Activated effector memory CD4-positive, alpha-beta T cell treated with anti-CD3 and anti-CD28 coated beads, Interleukin-2, amount 50 U/mL, for 16 hours (primary cell): ENCODE results near the gene CTNNBIP1.
A peak's percentile ranks its signal among the peaks of the same experiment; 100 is the strongest.

Source experiments
- DNase-seq: peaks from one replicate; pipeline ENCODE4 v3.0.0-alpha.2; 2020

CTNNBIP1 gene

DNA sequence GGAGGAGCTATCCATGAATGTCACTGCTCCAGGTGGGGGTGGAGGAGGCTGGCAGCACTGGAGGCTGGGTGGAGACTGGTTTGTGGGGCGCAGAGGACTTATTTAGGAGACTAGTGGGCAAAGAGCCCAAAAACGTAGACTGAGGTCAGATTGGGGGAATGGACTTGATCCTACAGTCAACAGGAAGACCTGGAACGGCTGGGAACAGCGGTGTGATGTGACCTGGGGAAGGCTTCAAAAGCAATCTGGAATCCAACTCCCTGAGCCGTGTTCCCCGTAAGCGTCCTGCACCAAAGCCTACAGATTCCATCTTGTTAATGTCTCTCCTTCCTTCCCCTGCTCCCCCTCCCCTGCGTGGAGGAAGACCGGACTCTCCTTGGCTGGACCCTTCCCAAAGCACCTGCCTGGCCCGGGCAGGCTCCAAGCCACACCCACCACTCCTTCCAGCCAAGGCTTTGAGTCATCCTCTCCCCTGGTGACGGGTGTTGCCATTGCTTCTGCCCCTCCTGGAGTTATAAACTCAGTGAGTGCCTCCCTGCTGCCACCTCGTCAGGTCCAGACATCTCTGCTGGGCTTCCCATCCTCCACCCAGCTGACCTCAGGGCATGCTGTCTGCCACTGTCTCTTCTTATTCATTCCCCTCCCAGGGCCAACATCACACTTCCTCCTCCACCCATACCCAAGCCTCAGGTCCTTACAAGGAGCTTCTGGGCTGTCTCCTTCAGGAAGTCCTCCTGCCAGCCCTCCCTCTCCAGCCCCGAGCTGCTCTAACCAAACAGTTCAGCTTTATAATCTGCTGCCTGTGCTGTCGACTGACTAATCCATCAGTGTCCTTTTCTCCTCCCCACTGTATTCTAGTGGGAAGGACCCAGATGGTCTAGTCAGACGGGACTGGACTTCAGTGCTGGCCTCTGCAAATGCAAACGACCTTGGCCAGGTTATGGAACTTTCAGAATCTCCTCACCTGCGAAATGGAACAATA is 84.7 kb downstream of the CTNNBIP1 start:
- peak; percentile 81 for DNase-seq

DNA sequence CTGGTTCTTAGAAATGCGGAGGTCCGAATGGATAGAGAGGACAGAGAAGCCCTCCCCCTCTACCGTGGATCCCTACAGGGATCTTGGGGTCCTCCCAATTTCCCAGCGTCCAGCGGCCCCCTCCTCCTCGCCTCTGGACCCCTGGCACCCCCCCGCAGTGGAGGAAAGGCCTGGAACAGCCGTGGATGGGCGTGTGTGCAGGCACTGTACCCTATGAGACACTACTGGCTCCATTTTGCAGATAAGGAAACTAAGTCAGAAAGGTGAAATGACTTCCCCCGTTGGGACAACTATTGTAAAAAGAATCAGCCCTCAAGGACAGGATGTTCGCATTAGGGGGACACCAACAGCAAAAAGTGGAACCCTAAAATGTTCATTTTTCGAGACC is 85.4 kb downstream of the CTNNBIP1 start:
- no peak for DNase-seq

DNA sequence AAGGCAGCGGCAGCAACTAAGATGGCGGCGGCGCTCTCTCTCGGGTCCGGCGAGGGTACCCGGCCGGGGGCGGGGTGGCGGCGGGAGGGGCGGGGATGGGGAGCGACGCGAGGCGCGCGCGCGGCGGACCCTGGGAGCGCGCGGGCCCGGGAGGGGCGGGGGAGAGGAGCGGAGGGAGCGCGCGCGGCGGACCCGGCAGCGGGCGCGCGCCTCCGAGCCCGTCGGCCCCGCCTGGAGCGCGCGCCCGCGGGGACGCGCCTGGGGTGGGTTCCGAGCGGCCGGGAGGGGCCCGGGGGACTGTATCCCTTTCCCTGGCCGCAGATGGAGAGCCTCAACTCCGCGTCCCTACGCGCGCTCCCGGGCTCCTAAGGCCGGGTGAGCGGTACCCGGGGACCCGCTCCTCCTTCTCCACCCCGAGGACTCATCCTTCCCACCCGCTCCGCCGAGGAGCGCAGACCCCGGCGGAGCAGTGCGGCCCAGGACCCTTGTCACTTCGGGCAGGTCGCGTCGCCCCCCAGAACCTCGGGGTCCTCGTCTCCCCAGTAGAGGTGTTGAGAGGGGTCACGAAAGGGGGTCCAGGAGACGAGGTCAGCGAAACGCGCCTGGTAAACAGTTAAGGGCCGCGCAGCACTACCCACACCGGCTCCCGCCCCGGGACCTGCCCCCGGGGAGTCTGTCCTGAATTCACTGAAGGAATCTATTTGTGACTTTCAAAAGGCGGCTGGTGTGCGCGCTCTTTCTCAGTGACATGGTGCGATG is 85.9 kb downstream of the CTNNBIP1 start, which contains the start of gene CLSTN1:
Gene CLSTN1, minus strand, starts transcription at position 23 of the 759 bp plus-strand sequence. CDS start 232 bp downstream, outside the sequence.
- DNase-seq, result peak; percentile 95

DNA sequence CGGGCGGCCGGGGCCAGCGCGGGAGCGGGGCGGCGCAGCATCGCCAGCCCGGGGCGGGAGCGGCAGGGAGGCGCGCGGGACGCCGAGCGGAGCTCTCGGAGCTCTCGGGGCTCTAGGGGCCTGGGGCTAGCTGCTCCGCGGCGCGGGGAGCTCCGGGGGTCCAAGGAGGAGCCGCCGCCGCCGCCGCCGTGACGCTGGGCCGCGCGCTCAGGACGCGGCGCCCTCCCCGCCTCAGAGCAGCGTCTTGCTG is 86.5 kb downstream of the CTNNBIP1 start:
- no peak for DNase-seq

DNA sequence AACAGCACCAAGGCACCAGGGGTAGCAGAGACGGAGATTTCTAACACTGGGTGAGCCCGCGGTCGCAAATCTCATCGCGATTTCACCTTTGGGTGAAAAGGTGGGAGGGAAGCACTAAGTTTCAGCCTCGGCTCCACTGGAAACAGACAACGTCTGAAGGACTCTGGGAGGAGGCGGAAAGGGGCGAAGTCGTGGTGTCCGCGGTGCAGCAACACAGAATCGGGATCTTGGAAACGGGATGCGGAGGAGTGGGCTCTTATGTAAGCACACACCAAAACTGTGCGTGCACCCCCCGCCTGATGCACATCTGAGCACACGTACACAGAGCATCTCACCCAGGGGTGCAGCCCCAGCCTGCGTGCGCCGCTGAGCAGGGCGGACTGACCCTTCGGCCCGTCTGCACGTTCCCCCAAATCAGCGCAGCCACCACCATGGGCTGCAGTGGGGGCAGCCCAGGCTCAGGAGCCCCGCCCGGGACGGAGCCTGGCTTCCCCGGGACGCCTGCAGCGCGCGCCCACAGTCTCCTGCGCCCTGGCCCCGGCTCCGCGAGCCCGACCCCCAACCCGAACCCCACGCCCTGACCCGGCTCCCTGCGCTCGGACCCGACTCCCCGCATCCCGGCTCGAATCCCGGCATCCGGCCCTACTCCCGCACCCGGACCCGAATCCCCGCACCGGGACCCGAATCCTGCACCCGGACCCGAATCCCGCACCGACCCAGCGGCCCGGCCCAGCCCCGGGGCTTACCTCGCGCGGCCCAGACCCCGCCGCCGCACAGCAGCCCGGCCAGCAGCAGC is 87.0 kb downstream of the CTNNBIP1 start:
- DNase-seq, result peak; percentile 71

DNA sequence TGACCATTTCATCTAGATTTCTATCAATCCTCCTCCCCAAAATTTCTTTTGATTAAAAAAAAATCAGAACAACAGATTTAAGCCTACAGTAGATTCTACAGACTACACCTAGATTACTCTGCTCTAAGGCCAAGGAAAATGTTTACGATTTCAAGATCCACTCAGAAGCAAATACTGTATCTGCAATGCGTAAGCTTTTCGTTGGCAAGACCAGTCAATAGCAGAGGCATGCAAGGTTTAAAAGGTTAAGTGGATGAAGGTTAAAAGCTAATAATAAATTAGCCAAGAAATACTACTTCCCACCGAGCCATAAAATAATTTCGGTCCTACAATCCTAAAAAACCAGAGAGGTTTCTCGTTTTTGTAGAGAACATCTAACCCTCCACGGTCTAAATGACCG is 87.6 kb downstream of the CTNNBIP1 start:
- DNase-seq, result no peak

DNA sequence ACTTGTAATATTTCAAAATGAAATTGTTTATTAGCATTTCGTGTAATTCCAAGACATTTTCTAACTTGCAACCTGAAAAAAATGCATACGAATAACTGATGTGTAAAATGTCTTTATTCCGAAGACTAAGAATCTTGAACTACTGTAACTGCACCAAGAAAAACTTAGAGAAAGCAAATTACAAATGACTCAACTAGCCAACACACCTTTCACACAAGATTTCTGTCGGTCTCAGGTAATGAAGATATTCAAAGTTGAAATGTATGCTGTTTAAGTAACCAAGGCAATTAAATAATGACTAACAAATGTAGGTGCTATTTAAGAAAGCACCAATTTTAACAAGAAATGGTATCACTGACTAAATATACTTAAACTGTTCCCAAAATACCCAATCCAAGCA is 88.4 kb downstream of the CTNNBIP1 start:
- DNase-seq, result no peak

DNA sequence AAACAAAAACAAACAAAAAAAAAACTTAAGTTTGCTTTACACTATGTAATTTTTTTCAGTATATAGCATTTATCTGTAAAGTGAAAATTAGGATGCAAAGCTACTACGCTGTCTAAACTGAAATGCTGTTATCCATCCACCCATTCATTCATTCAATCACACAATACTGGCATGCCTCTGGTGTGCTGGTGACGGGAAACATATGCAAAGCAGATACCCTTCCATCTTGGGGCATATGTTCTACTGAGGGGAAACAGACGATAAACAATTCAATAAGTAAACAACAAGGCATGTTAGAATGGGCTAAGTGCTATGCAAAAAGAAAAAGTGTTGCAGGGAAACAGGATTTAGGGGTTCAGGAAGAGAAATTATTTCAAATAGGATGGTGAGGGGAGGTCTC is 89.5 kb downstream of the CTNNBIP1 start:
- no peak for DNase-seq

DNA sequence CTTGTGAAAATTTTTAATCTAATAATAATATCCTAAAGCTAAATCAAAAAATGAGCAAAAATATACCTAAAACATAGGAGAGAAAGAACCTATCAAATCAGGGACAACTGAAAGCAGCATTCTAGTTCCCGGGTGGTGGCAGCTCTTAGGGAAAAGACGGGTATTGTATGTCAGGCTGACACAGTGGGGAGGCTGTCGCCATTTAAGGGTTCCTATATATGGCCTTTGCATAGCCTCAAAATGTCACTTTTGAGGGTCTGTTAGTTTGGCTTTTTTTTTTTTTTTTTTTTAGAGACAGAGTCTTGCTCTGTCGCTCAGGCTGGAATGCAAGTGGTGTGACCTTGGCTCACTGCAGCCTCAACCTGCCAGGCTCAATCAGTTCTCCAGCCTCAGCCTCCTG is 92.3 kb downstream of the CTNNBIP1 start:
- DNase-seq, result no peak

DNA sequence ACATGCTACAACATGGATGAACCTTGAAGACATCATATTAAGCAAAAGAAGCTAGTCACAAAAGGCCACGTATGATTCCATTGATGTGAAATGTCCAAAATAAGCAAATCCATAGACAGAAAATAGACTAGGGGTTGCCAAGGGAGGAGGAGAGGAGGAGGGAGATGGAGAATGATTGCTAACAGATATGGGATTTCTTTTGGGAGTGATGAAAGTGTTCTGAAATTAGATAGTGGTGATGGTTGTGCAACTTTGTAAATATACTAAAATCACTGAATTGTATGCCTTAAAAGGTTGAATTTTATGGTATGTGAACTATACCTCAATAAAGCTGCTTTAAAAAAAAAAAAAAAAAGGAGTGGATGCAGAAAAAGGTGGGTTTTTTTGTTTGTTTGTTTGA is 93.9 kb downstream of the CTNNBIP1 start:
- no peak for DNase-seq

DNA sequence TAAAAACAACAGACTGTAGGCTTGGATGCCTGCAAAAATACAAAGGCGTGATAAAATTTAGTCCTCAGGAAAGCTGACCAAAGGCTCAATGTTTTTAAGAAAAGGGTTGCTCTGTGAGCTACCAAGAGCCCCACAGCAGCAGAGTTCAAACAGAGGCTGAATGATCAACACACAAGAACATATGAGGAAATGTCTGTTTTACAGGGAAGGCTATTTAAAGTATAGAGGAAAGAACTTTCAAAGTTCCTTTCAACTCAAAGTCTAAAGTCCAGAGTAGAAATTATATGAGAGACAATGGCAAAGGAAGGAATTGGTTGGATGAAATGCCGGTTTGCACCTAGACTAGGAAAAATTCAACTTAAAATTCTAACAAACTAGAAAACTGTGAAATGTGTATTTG is 94.9 kb downstream of the CTNNBIP1 start:
- DNase-seq, result no peak

DNA sequence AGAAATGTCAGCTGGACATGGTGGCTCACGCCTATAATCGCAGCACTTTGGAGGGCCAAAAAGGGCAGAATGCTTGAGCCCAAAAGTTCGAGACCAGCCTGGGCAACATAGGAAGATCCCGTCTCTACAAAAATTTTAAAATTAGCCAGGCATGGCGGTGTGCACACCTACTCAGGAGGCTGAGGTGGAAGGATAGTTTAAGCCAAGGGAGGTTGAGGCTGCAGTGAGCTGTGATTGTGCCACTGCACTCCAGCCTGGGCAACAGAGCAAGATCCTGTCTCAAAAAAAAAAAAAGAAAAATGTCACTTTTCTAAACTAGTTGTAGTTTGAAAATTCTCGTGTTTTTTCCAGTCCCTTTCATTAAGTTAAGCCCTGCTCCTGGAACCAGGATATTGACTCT is 95.5 kb downstream of the CTNNBIP1 start:
- peak; percentile 2 for DNase-seq

DNA sequence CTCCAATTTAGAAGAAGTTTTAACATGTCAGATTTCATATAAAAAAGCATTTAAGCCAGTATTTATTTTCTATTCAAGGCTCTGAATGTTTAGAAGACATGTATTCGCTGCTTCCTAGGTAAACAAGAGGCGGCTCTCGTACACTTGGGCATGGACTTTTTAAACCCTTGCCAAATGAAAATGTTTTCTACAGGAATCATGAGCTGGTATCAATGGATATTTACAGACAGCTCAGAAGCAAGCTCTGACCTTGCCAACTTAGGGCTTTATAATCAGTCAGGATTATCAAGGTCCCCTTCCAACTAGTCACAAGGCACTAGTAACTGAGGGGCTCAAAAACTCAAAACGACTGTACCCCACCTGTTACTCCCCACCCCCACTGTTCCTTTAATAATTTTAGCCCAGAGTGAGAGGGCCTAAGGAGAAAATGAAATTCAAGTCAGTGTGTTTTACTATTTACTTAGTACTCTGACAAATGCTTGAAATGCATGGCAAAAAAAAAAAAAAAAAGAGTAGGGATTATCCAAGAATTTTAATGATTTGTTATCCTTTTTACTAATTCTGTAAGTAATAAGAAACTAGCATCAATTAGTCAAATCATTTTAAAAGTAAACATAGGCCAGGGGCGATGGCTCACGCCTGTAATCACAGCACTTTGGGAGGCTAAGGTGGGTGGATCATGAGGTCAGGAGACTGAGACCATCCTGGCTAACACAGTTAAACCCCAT is 98.7 kb downstream of the CTNNBIP1 start:
- no peak for DNase-seq

DNA sequence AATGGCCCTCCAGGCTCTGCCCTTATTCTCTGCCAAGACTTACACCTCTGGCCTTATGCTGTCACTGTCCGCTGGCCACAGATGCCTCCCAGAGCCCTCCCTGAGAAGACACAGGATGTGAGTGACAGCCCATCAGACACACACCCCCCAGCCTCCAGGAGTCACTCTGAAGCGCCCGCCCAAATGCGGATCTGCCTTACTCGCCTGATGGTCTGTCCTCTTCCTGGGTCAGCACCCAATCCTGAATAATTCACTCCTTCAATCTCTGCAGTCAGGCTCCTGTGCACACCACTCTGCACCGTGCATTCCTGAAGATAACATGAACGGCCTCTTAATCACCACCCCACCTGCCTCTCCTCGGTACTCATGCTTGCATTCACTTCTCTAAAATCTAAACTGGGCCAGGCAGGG is 101.0 kb downstream of the CTNNBIP1 start:
- DNase-seq, result peak; percentile 48

DNA sequence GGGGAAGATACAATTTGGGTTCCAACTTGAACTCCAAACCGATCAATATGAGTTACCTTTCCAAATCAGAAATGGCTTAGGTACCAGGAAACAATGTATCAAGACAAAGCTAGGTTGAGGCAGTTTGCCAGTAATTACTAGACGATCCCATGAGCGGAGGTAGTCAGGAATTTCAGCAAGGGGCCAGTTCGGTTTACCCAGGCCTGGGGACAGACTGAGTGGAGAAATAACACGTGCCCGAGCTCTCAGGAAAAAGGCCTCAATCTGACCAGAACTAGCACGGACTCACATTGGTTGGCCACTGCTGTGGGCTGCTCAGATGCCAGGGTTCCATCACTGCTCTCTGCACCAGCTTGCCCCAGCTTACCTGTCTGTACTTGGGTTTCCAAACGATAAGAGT is 101.6 kb downstream of the CTNNBIP1 start:
- DNase-seq, result peak; percentile 57

DNA sequence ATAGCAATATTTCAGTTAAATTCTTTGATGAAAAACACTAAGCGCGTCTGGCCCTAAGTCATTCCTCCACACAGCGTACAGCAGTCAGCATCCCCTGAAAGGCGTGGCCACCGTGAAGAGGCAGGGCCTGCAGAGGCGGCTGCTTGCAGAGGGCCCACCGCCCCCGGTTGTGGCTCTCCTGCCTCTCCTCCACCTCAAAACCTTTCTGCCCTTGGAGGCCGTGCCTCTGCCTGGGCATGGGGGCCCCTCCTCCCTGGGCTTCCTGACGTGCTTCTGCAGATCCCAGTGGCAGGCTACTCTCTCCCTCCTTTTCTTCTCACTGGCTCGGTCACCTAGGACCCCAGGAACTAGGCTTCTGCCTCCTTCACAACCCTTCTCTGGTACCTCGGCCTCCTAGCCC is 102.5 kb downstream of the CTNNBIP1 start:
- peak; percentile 47 for DNase-seq

DNA sequence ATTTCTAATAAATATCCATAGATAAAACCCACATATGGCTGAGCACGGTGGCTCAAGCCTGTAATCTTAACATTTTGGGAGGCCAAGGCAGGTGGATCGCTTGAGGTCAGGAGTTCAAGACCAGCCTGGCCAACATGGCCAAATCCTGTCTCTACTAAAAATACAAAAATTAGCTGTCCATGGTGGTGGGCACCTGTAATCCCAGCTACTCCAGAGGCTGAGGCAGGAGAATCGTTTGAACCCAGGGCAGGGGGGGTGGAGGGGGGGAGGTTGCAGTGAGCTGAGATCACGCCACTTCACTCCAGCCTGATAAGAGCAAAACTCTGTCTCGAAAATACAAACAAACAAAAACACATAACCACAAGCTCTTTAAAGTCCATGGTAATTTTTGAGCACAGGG is 104.1 kb downstream of the CTNNBIP1 start:
- DNase-seq, result peak; percentile 12

DNA sequence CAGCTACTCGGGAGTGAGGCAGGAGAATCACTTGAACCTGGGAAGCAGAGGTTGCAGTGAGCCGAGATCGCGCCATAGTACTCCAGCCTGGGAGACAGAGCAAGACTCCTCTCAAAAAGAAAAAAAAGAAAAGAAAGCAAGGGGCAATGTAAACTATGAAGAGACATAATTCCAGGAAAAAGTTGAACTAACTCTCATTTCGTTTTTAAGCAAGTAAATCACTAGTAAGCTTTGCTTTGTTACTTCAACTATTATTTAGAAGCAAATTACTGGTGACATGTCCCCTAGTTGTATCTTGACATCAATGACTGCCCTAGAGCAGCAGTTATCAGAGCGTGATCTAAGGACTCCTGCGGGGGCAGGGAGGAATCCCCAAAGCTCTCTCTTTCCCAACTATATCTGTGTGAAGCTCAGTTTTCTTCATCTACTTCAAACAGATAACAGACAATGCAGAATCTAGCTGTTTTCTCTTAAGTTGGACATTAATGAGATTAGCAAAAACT is 105.0 kb downstream of the CTNNBIP1 start:
- peak; percentile 14 for DNase-seq

DNA sequence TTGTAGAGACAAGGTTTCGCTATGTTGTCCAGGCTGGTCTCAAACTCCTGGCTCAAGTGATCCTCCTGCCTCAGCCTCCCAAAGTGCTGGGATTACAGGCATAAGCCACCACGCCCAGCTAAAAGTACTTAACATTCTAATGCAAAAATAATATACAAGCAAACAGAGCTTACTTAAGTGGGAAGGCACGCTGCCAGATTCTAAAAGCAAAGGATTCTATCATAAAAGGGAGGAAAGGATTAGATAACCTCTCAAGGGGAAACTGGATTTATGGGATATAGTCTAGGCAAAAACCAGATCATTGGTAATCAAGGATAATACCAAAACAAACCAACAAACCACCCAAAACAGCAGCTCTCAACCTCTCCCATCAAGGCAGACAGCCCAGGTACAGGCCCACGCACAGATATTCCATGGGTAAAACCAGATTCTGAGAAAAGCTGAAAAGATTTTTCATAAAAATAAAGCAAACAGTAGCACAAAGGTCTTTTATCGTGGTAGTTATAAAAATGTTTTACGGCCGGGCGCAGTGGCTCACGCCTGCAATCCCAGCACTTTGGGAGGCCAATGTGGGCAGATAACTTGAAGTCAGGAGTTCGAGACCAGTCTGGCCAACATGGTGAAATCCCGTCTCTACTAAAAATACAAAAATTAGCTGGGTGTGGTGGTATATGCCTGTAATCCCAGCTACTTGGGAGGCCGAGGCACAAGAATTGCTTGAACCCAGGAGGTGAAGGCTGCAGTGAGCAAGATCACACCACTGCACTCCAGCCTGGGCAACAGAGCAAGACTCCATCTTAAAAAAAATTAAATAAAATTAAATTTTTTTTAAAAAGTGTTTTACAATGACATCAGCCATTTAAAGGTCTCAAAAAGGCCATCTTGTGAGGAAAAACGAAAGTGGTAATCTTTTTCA is 106.8 kb downstream of the CTNNBIP1 start:
- peak; percentile 44 for DNase-seq

DNA sequence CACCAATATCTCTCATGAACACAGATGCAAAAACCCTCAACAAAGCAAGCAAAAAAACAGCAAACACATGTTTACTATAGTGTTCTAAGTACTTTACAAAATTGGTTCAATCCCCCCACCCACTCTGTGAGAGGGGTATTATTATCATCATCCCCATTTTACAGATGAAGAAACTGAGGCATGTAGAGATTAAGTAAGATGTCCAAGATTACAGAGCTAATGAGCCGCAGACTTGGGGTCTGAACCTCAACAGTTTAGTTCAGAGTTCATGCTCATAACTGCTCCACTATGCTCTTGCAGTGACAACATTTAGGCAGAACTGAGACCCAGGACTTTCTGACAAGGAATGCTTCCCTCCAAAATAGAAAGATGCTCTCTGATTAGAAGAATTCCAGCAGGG is 108.2 kb downstream of the CTNNBIP1 start:
- no peak for DNase-seq
